ENCODE results near the gene ABCB10.
"Not testable (repeated sequence)": the region's sequence is repeated elsewhere in the genome, so short reads cannot be mapped to it uniquely, and the experiment has no call there.

- TF ChIP-seq POLR2A (IDR thresholded peaks at IDR 0.05; ENCODE audit: extremely low read depth, insufficient read length); MYC (IDR thresholded peaks at IDR 0.05; ENCODE audit: low read depth, low read length): not testable (repeated sequence)
- TF ChIP-seq, protein P1, sequence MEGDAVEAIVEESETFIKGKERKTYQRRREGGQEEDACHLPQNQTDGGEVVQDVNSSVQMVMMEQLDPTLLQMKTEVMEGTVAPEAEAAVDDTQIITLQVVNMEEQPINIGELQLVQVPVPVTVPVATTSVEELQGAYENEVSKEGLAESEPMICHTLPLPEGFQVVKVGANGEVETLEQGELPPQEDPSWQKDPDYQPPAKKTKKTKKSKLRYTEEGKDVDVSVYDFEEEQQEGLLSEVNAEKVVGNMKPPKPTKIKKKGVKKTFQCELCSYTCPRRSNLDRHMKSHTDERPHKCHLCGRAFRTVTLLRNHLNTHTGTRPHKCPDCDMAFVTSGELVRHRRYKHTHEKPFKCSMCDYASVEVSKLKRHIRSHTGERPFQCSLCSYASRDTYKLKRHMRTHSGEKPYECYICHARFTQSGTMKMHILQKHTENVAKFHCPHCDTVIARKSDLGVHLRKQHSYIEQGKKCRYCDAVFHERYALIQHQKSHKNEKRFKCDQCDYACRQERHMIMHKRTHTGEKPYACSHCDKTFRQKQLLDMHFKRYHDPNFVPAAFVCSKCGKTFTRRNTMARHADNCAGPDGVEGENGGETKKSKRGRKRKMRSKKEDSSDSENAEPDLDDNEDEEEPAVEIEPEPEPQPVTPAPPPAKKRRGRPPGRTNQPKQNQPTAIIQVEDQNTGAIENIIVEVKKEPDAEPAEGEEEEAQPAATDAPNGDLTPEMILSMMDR (IDR thresholded peaks at IDR 0.05; ENCODE audit: low read depth, low read length), result not testable (repeated sequence)
- TF ChIP-seq, protein P2, sequence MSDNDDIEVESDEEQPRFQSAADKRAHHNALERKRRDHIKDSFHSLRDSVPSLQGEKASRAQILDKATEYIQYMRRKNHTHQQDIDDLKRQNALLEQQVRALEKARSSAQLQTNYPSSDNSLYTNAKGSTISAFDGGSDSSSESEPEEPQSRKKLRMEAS (IDR thresholded peaks at IDR 0.05; ENCODE audit: low read depth, low read length), result not testable (repeated sequence)
These were observed 82.6 kb downstream of the ABCB10 start for GRCh38 chr1:229475859-229476258.

Data from NB4 (cell line).